Measurements from ENCODE around the gene LMNA. TPM values are rescaled to one million over a fixed set of nuclear protein-coding genes. Genes with fewer than 3 reads are reported as not detected.
"Not testable (repeated sequence)": the region's sequence is repeated elsewhere in the genome, so short reads cannot be mapped to it uniquely, and the experiment has no call there.

Gene LMNA
- total RNA-seq, 2 donors from 2014 or later, result 740 to 804 TPM

DNA sequence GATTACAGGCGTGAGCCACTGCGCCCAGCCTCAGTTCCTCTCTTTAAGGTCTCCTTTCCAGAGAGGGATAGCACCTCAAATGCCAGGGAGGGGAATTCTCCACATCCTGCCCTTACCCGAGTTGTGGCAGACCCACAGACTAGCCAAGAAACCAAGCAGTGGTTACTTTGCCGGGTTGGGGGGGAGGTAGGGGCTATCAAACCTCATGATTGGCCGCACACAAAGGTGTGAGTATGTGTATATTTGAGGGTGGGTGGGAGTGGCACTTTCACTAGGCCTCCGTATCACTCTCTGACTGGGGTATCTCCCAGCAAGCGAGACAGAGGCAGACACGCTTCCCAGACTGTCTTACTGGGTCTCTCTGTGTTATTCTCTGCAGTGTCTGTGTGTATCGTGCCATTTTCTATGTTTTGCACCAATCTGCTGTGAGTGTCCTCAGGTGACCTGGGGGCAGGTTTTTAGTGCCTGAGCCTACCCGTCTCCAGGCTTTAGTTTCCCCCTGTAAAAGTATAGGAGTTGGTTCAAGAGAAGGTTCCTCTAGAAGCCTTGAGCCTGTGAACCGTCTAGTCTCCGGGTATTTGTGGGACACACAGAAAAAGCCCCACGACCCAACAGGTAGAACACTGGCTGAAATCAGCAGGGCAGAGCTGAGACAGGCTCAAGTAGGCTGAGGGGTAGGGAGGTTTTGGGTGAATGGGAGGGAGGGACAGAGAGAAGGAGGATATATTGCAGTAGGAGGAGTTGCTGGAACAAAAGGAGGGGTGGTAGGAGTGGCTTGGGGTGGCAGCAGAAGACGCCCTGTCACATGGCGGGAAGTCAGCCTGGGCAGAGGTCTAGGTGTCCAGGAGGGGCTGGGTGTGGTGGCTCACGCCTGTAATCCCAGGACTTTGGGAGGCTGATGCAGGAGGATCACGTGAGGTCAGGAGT is 10.3 kb downstream of the LMNA start:
- H3K4me3 ChIP-seq, result peak overlapping the region; percentile 96

GRCh38 chr1:156125544-156125943 is 11.0 kb downstream of the LMNA start:
- not testable (repeated sequence) for ATAC-seq (ENCODE audit: insufficient number of reproducible peaks, low FRiP score, low read depth); DNase-seq (ENCODE audit: low spot score); H3K9me3 ChIP-seq; H3K36me3 ChIP-seq; H3K27me3 ChIP-seq (replicated peaks; ENCODE audit: insufficient read depth)
- peak overlapping the region; percentile 96 for H3K4me3 ChIP-seq
- H3K27ac ChIP-seq, result peak overlapping the region; percentile 98
- peaks cover 64 to 92% of the 10 kb centered on the region in 2 donors for H3K4me1 ChIP-seq (ENCODE audit: control insufficient read depth in 1 of 2, low read depth in 2 of 2)

More for the DNA sequence above, 10.3 kb downstream of the LMNA start:
- Histone ChIP-seq H3K9me3 (no peaks in the 10 kb centered on the region), H3K27ac (peak overlapping the region; percentile 98), H3K36me3 (no peaks in the 10 kb centered on the region), H3K27me3 (replicated peaks; ENCODE audit: insufficient read depth) (no peaks in the 10 kb centered on the region), H3K4me1 (ENCODE audit: control insufficient read depth in 1 of 2, low read depth in 2 of 2) (peaks cover 66 to 92% of the 10 kb centered on the region in 2 donors)
- no peak for ATAC-seq (ENCODE audit: insufficient number of reproducible peaks, low FRiP score, low read depth)
- TF ChIP-seq, protein P1, sequence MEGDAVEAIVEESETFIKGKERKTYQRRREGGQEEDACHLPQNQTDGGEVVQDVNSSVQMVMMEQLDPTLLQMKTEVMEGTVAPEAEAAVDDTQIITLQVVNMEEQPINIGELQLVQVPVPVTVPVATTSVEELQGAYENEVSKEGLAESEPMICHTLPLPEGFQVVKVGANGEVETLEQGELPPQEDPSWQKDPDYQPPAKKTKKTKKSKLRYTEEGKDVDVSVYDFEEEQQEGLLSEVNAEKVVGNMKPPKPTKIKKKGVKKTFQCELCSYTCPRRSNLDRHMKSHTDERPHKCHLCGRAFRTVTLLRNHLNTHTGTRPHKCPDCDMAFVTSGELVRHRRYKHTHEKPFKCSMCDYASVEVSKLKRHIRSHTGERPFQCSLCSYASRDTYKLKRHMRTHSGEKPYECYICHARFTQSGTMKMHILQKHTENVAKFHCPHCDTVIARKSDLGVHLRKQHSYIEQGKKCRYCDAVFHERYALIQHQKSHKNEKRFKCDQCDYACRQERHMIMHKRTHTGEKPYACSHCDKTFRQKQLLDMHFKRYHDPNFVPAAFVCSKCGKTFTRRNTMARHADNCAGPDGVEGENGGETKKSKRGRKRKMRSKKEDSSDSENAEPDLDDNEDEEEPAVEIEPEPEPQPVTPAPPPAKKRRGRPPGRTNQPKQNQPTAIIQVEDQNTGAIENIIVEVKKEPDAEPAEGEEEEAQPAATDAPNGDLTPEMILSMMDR (IDR thresholded peaks at IDR 0.05), result no peak
- DNase-seq (ENCODE audit: low spot score), result no peak

- no peaks in the 10 kb centered on the region for H3K9me3 ChIP-seq
- H3K27me3 ChIP-seq (replicated peaks; ENCODE audit: insufficient read depth), result no peaks in the 10 kb centered on the region
- H3K4me1 ChIP-seq (ENCODE audit: control insufficient read depth in 1 of 2, low read depth in 2 of 2), result peaks cover 65 to 90% of the 10 kb centered on the region in 2 donors
- ATAC-seq (ENCODE audit: insufficient number of reproducible peaks, low FRiP score, low read depth) (peak; percentile 9), DNase-seq (ENCODE audit: low spot score) (peak; percentile 90)
- peaks cover 8% of the 10 kb centered on the region for H3K36me3 ChIP-seq
- H3K4me3 ChIP-seq, result peak overlapping the region; percentile 96
- TF ChIP-seq, protein P1 (IDR thresholded peaks at IDR 0.05), result peak; percentile 40
- peak overlapping the region; percentile 98 for H3K27ac ChIP-seq
Observed at GRCh38 chr1:156126043-156126629, 11.6 kb downstream of the LMNA start.

DNA sequence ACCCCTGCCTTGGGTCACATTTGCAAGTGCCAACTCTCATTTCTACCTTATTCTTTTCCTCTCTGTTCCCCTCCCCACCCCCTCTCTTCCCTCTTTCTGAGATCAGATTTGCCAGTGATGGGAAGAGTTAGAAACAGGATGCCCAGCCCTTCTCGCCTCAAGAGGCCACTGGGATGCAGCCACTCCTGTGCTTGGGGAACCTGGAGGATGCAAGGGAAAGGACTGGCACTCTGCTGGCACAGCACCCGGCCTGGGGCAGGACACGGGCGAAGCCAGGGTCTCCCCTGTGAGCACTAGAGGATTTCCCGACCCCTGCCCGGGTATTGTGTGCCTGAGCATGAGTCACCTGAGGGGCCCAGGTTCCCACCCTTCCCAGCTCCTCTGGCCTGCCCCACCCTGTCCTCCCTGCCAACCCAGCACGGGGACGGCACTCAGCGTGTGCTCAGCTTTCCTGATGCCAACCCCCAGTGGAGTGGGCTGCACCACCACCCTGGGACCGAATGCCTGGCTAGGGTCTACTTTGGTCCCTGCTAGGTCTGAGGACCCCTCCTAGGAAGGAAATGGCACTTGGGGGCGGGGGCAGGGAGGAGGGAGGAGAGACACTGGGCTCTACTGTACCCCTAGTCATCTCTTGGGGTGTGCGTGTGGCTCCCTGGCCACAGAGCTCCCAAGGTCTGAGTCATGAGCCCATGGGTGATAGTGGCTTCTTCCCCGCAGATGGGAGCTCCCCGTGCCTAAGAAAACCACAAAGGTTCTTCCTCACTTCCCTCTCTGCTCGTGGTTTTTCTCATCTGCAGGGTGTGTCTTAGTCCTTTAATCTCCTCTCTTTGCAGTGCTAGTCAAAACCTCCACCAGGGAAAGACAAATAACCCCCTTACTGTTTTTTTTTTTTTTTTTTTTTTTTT is 12.4 kb downstream of the LMNA start:
- ATAC-seq (ENCODE audit: insufficient number of reproducible peaks, low FRiP score, low read depth) (no peak), DNase-seq (ENCODE audit: low spot score) (no peak)
- Histone ChIP-seq H3K36me3 (peaks cover 15% of the 10 kb centered on the region), H3K4me1 (ENCODE audit: control insufficient read depth in 1 of 2, low read depth in 2 of 2) (peaks cover 57 to 83% of the 10 kb centered on the region in 2 donors), H3K27me3 (replicated peaks; ENCODE audit: insufficient read depth) (no peaks in the 10 kb centered on the region), H3K27ac (peak overlapping the region; percentile 98), H3K4me3 (peak overlapping the region; percentile 96), H3K9me3 (no peaks in the 10 kb centered on the region)
- TF ChIP-seq, protein P1 (IDR thresholded peaks at IDR 0.05), result no peak

GRCh38 chr1:156128308-156128653 is 13.8 kb downstream of the LMNA start:
- Histone ChIP-seq H3K4me1 (ENCODE audit: control insufficient read depth in 1 of 2, low read depth in 2 of 2) (peaks cover 53 to 76% of the 10 kb centered on the region in 2 donors), H3K9me3 (no peaks in the 10 kb centered on the region), H3K27ac (peak overlapping the region; percentile 98), H3K4me3 (peak overlapping the region; percentile 96), H3K36me3 (peaks cover 28% of the 10 kb centered on the region), H3K27me3 (replicated peaks; ENCODE audit: insufficient read depth) (no peaks in the 10 kb centered on the region)
- TF ChIP-seq, protein P1 (IDR thresholded peaks at IDR 0.05), result no peak
- no peak for ATAC-seq (ENCODE audit: insufficient number of reproducible peaks, low FRiP score, low read depth)
- no peak for DNase-seq (ENCODE audit: low spot score)
